ENCODE measurements around the gene FAM187B. TPM values are rescaled to one million over a fixed set of nuclear protein-coding genes. Genes with fewer than 3 reads are reported as not detected.

The FAM187B gene
- total and polyA plus RNA-seq, 2 of the 8 experiments (the other 6 are each of a cell fraction or from before 2014, with no cell fraction given): not detected

DNA sequence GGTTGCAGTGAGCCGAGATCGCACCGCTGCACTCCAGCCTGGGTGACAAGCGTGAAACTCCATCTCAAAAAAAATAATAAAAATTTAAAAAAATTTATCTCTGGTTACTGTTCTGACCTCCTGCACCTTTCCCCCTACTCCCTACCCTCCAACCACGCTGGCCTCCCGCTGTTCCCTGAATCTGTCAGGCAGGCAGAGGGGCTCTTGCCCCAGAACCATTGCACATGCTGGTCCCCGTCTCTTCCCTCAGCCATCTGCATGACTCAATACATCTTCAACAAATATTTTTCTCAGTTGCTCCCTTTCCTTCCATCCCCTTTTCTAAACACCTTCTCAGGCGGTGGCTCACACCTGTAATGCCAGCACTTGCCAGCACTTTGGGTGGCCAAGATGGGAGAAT is 1.1 kb upstream of the FAM187B start:
- H3K9me3 ChIP-seq (ENCODE audit: insufficient read depth in 2 of 2, low read depth in 1 of 2, low read length in 1 of 2): no peaks in the 10 kb centered on the region
- no peak overlapping the region for H3K9ac ChIP-seq (replicated peaks in 1 of 4; ENCODE audit: extremely low read depth in 1 of 4, low read depth in 3 of 4, low read length in 3 of 4)
- H2AFZ ChIP-seq (ENCODE audit: low read length): no peak overlapping the region
- no peak overlapping the region for H4K8ac ChIP-seq (ENCODE audit: extremely low read depth, insufficient read depth, low read length)
- H2BK5ac ChIP-seq (ENCODE audit: low read depth, low read length): no peak overlapping the region
- H3K14ac ChIP-seq (ENCODE audit: insufficient read length): no peak overlapping the region
- no peak overlapping the region for H2BK120ac ChIP-seq (replicated peaks; ENCODE audit: low read depth, low read length)
- no peak overlapping the region for H4K91ac ChIP-seq (replicated peaks; ENCODE audit: insufficient read length, low read length)
- no peaks in the 10 kb centered on the region for H4K20me1 ChIP-seq (replicated peaks in 1 of 2; ENCODE audit: control insufficient read depth in 1 of 2, insufficient read depth in 2 of 2, low read length in 2 of 2)
- H3K18ac ChIP-seq (ENCODE audit: extremely low read depth, low read length): no peak overlapping the region
- H3K4me1 ChIP-seq (replicated peaks in 1 of 4; ENCODE audit: control insufficient read depth in 3 of 4, insufficient read depth in 4 of 4, low read length in 3 of 4): peaks cover 0 to 12% (median 3%) of the 10 kb centered on the region in 4 experiments; a peak in 4 of 7 replicates
- no peak overlapping the region for H2BK20ac ChIP-seq (ENCODE audit: low read length)
- no peak overlapping the region for H3K4me3 ChIP-seq (ENCODE audit: extremely low read depth in 1 of 4, insufficient read depth in 2 of 4, low read depth in 3 of 4, low read length in 4 of 4)
- no peaks in the 10 kb centered on the region for H3K23me2 ChIP-seq (ENCODE audit: low read depth, low read length)
- WGBS, 2 experiments (ENCODE audit: extremely low coverage in 1 of 2, insufficient coverage in 1 of 2, insufficient read length in 1 of 2, insufficient replicate concordance in 2 of 2, low coverage in 1 of 2, low lambda C conversion rate in 2 of 2, missing lambda C conversion rate in 1 of 2): 97% methylated on average over 8 of the region's 8 CpGs; no CpG with 5 or more reads in 1 of the 2 experiments
- CTCF ChIA-PET (ENCODE audit: partially characterized antibody): no interaction called here
- TF ChIP-seq SIN3A (conservative IDR thresholded peaks at IDR 0.05 in 1 of 2, IDR thresholded peaks at IDR 0.05 in 1 of 2; ENCODE audit: low read depth in 1 of 2, low read length in 2 of 2) (no peak), FOSL1 (IDR thresholded peaks at IDR 0.05; ENCODE audit: insufficient read depth, low read depth, low read length) (no peak), SAP30 (IDR thresholded peaks at IDR 0.05; ENCODE audit: insufficient read depth, insufficient replicate concordance, low read length) (no peak)
- TF ChIP-seq, protein P1, sequence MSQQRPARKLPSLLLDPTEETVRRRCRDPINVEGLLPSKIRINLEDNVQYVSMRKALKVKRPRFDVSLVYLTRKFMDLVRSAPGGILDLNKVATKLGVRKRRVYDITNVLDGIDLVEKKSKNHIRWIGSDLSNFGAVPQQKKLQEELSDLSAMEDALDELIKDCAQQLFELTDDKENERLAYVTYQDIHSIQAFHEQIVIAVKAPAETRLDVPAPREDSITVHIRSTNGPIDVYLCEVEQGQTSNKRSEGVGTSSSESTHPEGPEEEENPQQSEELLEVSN (IDR thresholded peaks at IDR 0.05): no peak
- no peaks in the 10 kb centered on the region; a peak in 1 of 7 replicates for H3K27me3 ChIP-seq (replicated peaks in 1 of 4; ENCODE audit: control insufficient read depth in 3 of 4, extremely low read depth in 1 of 4, insufficient read depth in 3 of 4, low read length in 3 of 4)
- no peak overlapping the region for H2AK5ac ChIP-seq (ENCODE audit: low read depth, low read length)
- DNase-seq (ENCODE audit: low read depth in 1 of 2, low spot score in 2 of 2) (no peak), FAIRE-seq (no peak)
- H4K5ac ChIP-seq (ENCODE audit: insufficient read length, low read depth, low read length): no peak overlapping the region
- H3K4ac ChIP-seq (replicated peaks; ENCODE audit: insufficient read length, low read depth, low read length): no peak overlapping the region
- H3K23ac ChIP-seq (ENCODE audit: insufficient read length): no peak overlapping the region
- H3K79me1 ChIP-seq (ENCODE audit: low read depth, low read length): no peaks in the 10 kb centered on the region
- H2BK12ac ChIP-seq (ENCODE audit: low read depth, low read length): no peak overlapping the region
- no peaks in the 10 kb centered on the region for H3K36me3 ChIP-seq (ENCODE audit: control insufficient read depth in 2 of 4, insufficient read depth in 4 of 4, low read length in 3 of 4)
- H2BK15ac ChIP-seq (ENCODE audit: low read length): no peak overlapping the region
- H3K4me2 ChIP-seq (ENCODE audit: insufficient read depth in 1 of 2, low read depth in 2 of 2, low read length in 2 of 2): no peak overlapping the region
- H3K27ac ChIP-seq (ENCODE audit: low read depth, low read length): no peak overlapping the region
- no peaks in the 10 kb centered on the region for H3K79me2 ChIP-seq (ENCODE audit: control insufficient read depth in 1 of 2, insufficient read depth in 2 of 2, low read length in 2 of 2)
- POLR2A ChIA-PET (ENCODE audit: partially characterized antibody): no interaction called here
- H3K56ac ChIP-seq (replicated peaks; ENCODE audit: insufficient read length, low read depth, low read length): no peak overlapping the region
